MM.1S (cell line): ENCODE data around the gene GTF2IRD1.
"Not testable (repeated sequence)": the region's sequence is repeated elsewhere in the genome, so short reads cannot be mapped to it uniquely, and the experiment has no call there.

Experiments used
- DNase-seq: peaks from one replicate; pipeline ENCODE4 v3.0.0-alpha.2; 2015
- H2AFZ ChIP-seq: fragments of 300-600 bp; sonication (generic); 2 replicates; pipeline ENCODE4 v1.6.0; 2016; ENCODE audit warnings: antibody characterized with exemption, low read length
- H3F3A ChIP-seq: fragments of 300-600 bp; sonication (generic); 2 replicates; pipeline ENCODE4 v1.6.1; 2016; ENCODE audit warnings: mild to moderate bottlenecking, antibody characterized with exemption, low read length, moderate library complexity, mixed read lengths; ENCODE audit not compliant: insufficient read depth
- H3K27ac ChIP-seq: fragments of 300-600 bp; sonication (generic); 2 replicates; pipeline ENCODE4 v1.5.1; 2016; ENCODE audit warnings: mild to moderate bottlenecking, low read length
- H3K27me3 ChIP-seq: fragments of 300-600 bp; sonication (generic); replicated peaks from 2 replicates; pipeline ENCODE4 v1.6.0; 2016; ENCODE audit warnings: low read length; ENCODE audit not compliant: insufficient read depth
- H3K36me3 ChIP-seq: fragments of 300-600 bp; sonication (generic); replicated peaks from 2 replicates; pipeline ENCODE4 v1.6.1; 2016; ENCODE audit warnings: mild to moderate bottlenecking, low read length, mixed read lengths; ENCODE audit not compliant: insufficient read depth
- H3K4me1 ChIP-seq: fragments of 300-600 bp; sonication (generic); 2 replicates; pipeline ENCODE4 v1.6.1; 2016; ENCODE audit warnings: low read length, mixed read lengths
- H3K4me2 ChIP-seq: fragments of 300-600 bp; sonication (generic); 2 replicates; pipeline ENCODE4 v1.6.0; 2016; ENCODE audit warnings: low read depth, low read length
- H3K4me3 ChIP-seq: fragments of 300-600 bp; sonication (generic); 2 replicates; pipeline ENCODE4 v1.5.1; 2016; ENCODE audit warnings: low read length, mixed read lengths
- H3K79me2 ChIP-seq: fragments of 300-600 bp; sonication (generic); 2 replicates; pipeline ENCODE4 v1.6.1; 2016; ENCODE audit warnings: mixed run types, low read length, mixed read lengths
- H3K9ac ChIP-seq: fragments of 300-600 bp; sonication (generic); 2 replicates; pipeline ENCODE4 v1.6.1; 2016; ENCODE audit warnings: low read length, mixed read lengths
- H3K9me2 ChIP-seq: fragments of 300-600 bp; sonication (generic); replicated peaks from 2 replicates; pipeline ENCODE4 v1.6.1; 2016; ENCODE audit warnings: mild to moderate bottlenecking, low read length, mixed read lengths; ENCODE audit not compliant: insufficient read depth
- H3K9me3 ChIP-seq: fragments of 300-600 bp; sonication (generic); replicated peaks from 2 replicates; pipeline ENCODE4 v1.6.1; 2016; ENCODE audit warnings: mild to moderate bottlenecking, low read length, mixed read lengths; ENCODE audit not compliant: insufficient read depth
- H4K20me1 ChIP-seq: fragments of 300-600 bp; sonication (generic); 2 replicates; pipeline ENCODE4 v1.6.1; 2016; ENCODE audit warnings: mild to moderate bottlenecking, low read length, moderate library complexity, mixed read lengths; ENCODE audit not compliant: insufficient read depth
- EZH2 ChIP-seq: fragments of 300-600 bp; sonication (generic); optimal IDR thresholded peaks from 2 replicates; pipeline ENCODE3; 2017; ENCODE audit warnings: low read depth, mild to moderate bottlenecking, antibody characterized with exemption, low read length, mixed read lengths
- EZH2phosphoT487 ChIP-seq: fragments of 300-600 bp; sonication (generic); IDR thresholded peaks from 2 replicates; pipeline ENCODE4 v1.6.1; 2018; ENCODE audit warnings: antibody characterized with exemption, low read length
- TF ChIP-seq, protein P1 (sequence below): fragments of 300-600 bp; sonication (generic); IDR thresholded peaks from 2 replicates; pipeline ENCODE4 v1.5.1; 2016; ENCODE audit warnings: antibody characterized with exemption, low read length, mixed read lengths

GTF2IRD1 gene

DNA sequence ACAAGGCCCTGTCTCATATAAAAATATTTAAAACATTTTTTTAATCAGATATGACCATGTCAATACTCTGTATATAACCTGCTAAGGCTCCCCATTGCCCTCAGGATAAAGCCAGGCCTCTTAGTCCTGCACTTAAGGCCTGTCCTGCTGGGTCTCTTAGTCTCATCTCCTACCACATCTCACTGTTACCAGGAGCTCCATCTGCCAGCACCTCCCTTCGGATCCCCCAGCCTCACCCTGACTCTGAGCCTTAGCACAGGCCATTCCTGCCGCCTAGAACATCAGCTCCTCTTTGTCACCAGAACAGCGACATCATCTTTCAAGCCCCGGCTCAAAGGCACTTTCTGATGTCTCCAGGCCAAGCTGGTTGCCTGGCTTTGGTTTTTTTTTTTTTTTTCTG is 25.7 kb upstream of the GTF2IRD1 start:
- Histone ChIP-seq H3K4me1 (no peaks in the 10 kb centered on the region), H3K9me2 (no peaks in the 10 kb centered on the region), H2AFZ (no peak overlapping the region), H3K4me2 (no peak overlapping the region), H3K9ac (no peak overlapping the region), H3K27ac (no peak overlapping the region), H3K4me3 (no peak overlapping the region), H3K27me3 (no peaks in the 10 kb centered on the region), H3K79me2 (no peaks in the 10 kb centered on the region), H3K9me3 (no peaks in the 10 kb centered on the region), H4K20me1 (no peaks in the 10 kb centered on the region), H3K36me3 (no peaks in the 10 kb centered on the region), H3F3A (no peaks in the 10 kb centered on the region)
- no peak for DNase-seq
- TF ChIP-seq, protein P1, sequence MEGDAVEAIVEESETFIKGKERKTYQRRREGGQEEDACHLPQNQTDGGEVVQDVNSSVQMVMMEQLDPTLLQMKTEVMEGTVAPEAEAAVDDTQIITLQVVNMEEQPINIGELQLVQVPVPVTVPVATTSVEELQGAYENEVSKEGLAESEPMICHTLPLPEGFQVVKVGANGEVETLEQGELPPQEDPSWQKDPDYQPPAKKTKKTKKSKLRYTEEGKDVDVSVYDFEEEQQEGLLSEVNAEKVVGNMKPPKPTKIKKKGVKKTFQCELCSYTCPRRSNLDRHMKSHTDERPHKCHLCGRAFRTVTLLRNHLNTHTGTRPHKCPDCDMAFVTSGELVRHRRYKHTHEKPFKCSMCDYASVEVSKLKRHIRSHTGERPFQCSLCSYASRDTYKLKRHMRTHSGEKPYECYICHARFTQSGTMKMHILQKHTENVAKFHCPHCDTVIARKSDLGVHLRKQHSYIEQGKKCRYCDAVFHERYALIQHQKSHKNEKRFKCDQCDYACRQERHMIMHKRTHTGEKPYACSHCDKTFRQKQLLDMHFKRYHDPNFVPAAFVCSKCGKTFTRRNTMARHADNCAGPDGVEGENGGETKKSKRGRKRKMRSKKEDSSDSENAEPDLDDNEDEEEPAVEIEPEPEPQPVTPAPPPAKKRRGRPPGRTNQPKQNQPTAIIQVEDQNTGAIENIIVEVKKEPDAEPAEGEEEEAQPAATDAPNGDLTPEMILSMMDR: no peak
- TF ChIP-seq EZH2phosphoT487: no peak
- no peak for TF ChIP-seq EZH2

DNA sequence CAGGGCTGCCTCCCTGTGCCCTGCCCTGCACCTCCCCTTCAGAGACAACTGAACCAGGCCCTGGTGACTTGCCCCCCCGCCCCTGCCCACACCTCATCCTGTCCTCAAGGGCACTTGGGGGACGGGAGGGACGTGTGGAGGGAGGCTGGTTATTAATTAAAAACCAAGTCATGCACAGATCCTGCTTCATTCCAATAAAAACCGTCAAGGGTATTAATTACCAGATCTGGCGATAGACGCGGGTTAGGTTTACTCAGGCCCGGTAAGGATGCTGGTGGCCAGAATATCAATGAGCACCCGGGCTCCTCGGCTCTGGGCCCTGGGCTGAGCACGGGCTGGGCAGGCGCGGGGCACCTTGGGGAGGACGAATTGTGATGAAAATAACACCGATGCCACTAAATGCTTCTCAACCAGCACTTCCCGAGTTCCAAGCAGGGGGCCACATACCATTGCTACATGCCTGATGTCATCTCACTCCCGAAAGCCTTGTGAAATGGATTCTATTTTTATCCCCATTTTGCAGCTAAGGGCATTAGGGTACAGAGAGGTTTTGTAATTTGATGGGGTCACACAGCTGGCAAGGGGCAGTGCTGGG is 24.5 kb upstream of the GTF2IRD1 start:
- no peaks in the 10 kb centered on the region for H3K9me2 ChIP-seq
- H3K9me3 ChIP-seq: no peaks in the 10 kb centered on the region
- no peak overlapping the region for H3K27ac ChIP-seq
- H3F3A ChIP-seq: no peaks in the 10 kb centered on the region
- no peaks in the 10 kb centered on the region for H3K79me2 ChIP-seq
- no peak overlapping the region for H3K9ac ChIP-seq
- no peak for DNase-seq
- H3K36me3 ChIP-seq: no peaks in the 10 kb centered on the region
- H3K4me2 ChIP-seq: no peak overlapping the region
- H4K20me1 ChIP-seq: no peaks in the 10 kb centered on the region
- no peak overlapping the region for H2AFZ ChIP-seq
- H3K27me3 ChIP-seq: no peaks in the 10 kb centered on the region
- no peak for TF ChIP-seq EZH2phosphoT487
- TF ChIP-seq EZH2: no peak
- TF ChIP-seq, protein P1: no peak
- H3K4me1 ChIP-seq: no peaks in the 10 kb centered on the region
- no peak overlapping the region for H3K4me3 ChIP-seq

DNA sequence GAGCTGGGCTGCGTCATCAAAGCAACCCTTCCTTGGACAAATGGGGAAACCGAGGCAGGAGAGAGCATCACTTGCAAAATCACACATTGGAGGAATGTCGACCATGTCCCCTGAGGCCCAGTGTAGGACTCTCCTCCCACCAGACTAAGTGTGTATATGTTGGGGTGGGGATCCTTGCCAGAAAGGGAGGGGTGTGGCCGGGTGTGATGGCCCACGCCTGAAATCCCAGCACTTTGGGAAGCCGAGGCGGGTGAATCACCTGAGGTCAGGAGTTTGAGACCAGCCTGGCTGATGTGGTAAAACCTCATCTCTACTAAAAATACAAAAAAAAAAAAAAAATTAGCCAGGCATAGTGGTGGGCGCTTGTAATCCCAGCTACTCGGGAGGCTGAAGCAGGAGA is 23.3 kb upstream of the GTF2IRD1 start:
- not testable (repeated sequence) for H3K9ac ChIP-seq, H3K4me1 ChIP-seq, H3K9me3 ChIP-seq, H2AFZ ChIP-seq, DNase-seq, H3K4me3 ChIP-seq, H3K27ac ChIP-seq, H3K9me2 ChIP-seq, H4K20me1 ChIP-seq, H3F3A ChIP-seq, H3K36me3 ChIP-seq, H3K27me3 ChIP-seq, H3K79me2 ChIP-seq, H3K4me2 ChIP-seq

DNA sequence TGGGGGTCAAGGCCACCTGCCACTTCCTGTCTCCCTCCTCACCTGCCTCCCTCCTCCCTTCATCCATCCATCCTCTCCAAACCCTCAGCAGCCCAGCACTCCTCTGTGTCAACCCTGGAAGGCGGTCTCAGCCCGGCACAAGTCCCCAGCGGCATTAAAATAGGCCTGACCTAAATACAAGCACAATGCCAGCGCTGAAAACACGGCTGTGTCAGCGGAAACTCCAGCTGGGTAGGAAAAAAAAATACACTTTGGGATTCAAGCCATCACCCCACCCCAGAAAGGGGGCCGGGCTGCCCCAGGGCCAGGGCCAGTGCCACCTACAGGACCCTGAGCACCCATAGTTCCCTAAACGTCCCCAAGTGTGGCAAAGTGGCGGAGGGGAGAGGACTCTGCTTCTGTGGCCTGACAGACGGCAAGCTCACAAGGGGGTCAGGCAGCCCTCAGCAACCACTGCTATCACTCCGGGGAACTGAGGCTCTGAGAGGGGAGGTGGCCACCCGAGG is 22.7 kb upstream of the GTF2IRD1 start:
- H3K4me2 ChIP-seq: no peak overlapping the region
- H3K9me2 ChIP-seq: no peaks in the 10 kb centered on the region
- TF ChIP-seq EZH2 (no peak), EZH2phosphoT487 (no peak)
- TF ChIP-seq, protein P1: no peak
- no peaks in the 10 kb centered on the region for H3K9me3 ChIP-seq
- H3K27me3 ChIP-seq: no peaks in the 10 kb centered on the region
- no peaks in the 10 kb centered on the region for H3K79me2 ChIP-seq
- no peak overlapping the region for H3K9ac ChIP-seq
- no peak overlapping the region for H2AFZ ChIP-seq
- no peak overlapping the region for H3K27ac ChIP-seq
- H3K4me1 ChIP-seq: no peaks in the 10 kb centered on the region
- no peak for DNase-seq
- H3K36me3 ChIP-seq: no peaks in the 10 kb centered on the region
- no peaks in the 10 kb centered on the region for H3F3A ChIP-seq
- H4K20me1 ChIP-seq: no peaks in the 10 kb centered on the region
- no peak overlapping the region for H3K4me3 ChIP-seq

DNA sequence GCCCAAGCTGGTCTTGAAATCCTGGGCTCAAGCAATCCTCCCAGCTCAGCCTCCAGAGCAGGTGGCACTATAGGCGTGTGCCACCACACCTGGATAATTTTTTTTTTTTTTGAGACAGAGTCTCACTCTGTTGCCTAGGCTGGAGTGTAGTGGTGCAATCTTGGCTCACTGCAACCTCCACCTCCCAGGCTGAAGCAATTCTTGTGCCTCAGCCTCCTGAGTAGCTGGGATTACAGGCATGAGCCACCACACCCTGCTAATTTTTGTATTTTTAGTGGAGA is 16.5 kb upstream of the GTF2IRD1 start:
- H4K20me1 ChIP-seq, H2AFZ ChIP-seq, H3K9me3 ChIP-seq, H3K9ac ChIP-seq, H3K4me3 ChIP-seq, H3F3A ChIP-seq, H3K27ac ChIP-seq, H3K27me3 ChIP-seq, H3K36me3 ChIP-seq, H3K79me2 ChIP-seq, H3K4me1 ChIP-seq, H3K4me2 ChIP-seq, DNase-seq, H3K9me2 ChIP-seq: not testable (repeated sequence)
